ENCODE measurements around the gene ZNF618. TPM values are rescaled to one million over a fixed set of nuclear protein-coding genes. Genes with fewer than 3 reads are reported as not detected.
A peak's percentile ranks its signal among the peaks of the same experiment; 100 is the strongest.

ZNF618 gene
- total RNA-seq, 1 donor from 2014 or later, result 0.19 TPM

DNA sequence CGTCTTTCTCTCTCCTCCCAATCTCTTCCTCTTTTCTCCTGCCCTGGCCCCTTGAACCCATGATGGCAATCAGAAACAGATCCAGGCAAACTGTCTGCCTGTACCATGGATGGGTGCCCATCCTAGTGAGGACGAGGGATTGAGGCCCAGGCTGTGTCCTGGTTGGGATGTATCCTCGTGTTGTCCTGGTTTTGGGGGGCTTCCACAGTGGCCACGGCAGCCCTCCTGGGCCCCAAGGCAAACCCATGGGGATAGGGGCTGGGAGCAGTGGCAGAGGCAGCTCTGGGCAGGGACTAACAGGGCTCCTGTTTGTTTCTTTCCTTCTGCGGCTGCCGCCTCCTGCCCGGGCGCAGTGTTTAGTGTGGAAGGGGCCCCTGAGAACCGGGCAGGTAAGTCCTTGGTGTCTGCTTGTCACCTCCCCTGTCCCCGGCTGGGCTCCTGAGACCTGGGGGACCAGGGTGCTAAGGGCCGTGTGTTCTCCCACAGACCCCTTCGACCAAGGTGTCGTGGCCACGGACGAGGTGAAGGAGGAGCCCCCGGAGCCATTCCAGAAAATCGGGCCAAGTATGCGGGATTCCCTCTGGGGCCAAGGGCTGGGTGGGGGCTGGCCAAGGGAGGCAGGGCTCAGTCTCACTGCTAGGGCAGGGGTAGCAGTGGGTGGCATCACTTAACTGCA lies 132.0 kb downstream of the ZNF618 start:
- H3K27me3 Mint-ChIP-seq, result no peaks in the 10 kb centered on the region
- H3K27ac Mint-ChIP-seq, result no peak overlapping the region

DNA sequence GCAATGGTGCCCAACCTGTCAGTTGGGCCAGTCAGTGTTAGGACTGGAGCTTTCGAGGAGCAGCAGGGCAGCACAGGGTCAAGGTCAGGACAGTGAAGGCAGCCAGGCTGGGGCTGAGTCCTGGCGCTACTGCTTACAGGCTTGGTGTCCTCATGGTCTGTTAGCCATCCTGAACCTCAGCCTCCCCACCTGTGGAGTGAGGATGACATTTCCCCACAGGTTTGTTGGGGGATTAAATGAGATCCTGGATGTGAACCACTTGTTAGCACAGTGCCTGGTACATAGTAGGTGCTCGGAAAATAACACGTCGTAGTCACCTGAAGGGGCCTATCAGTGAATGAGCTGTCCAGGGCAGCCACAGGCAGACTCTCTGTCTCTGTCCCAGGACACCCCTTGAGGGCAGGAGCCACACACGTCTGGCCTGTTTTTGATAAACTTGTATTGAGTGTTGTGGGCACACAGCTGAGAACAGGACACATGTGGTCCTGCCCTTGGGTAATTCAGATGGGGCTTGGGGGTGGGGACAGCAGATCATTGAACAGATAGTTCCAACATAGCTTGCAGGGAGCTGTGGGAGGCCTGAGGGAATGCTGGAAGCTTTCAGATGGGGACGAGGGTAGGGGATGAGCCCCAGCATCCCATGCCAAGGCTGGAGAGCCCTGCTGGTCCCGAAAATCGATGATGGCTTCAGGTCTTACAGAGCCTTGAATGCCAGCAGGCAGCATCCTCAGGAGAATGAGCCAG lies 132.7 kb downstream of the ZNF618 start:
- Mint-ChIP-seq H3K4me3 (no peak overlapping the region), H3K4me1 (no peaks in the 10 kb centered on the region), H3K36me3 (ENCODE audit: low read depth) (no peaks in the 10 kb centered on the region), H3K27me3 (no peaks in the 10 kb centered on the region), H3K27ac (no peak overlapping the region), H3K9me3 (no peaks in the 10 kb centered on the region)
- no peak for DNase-seq
- intact Hi-C loops (cut with micrococcal nuclease), result no loop called here

More for the DNA sequence above, 132.0 kb downstream of the ZNF618 start:
- intact Hi-C loops (cut with micrococcal nuclease), result no loop called here
- H3K4me1 Mint-ChIP-seq, result no peaks in the 10 kb centered on the region
- H3K36me3 Mint-ChIP-seq (ENCODE audit: low read depth), result no peaks in the 10 kb centered on the region
- DNase-seq, result no peak
- no peaks in the 10 kb centered on the region for H3K9me3 Mint-ChIP-seq
- H3K4me3 Mint-ChIP-seq, result no peak overlapping the region

DNA sequence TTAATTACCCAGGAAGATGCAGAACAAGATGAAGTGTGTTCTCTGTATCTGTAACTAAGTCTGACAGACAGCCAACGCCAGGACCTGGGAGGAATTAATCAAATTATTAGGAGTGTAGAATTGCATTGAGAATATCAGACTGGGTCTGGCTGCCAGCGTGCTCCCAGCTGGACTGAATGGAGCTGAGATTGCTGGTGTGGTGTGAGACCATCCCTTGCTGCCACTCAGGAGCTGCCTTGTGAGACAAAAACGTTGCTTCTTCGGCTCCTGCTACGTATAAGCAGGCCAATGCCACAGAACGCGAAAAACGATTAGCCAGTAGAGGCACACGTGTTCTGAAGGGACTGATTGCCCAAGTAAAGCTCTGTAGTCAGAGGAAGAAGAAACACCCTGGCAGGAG lies 135.2 kb downstream of the ZNF618 start:
- H3K36me3 Mint-ChIP-seq (ENCODE audit: low read depth), result no peaks in the 10 kb centered on the region
- H3K9me3 Mint-ChIP-seq, result no peaks in the 10 kb centered on the region
- no peak overlapping the region for H3K4me3 Mint-ChIP-seq
- no peak overlapping the region for H3K27ac Mint-ChIP-seq
- H3K4me1 Mint-ChIP-seq, result no peaks in the 10 kb centered on the region
- no peaks in the 10 kb centered on the region for H3K27me3 Mint-ChIP-seq
- no peak for DNase-seq
- intact Hi-C loops (cut with micrococcal nuclease), result no loop called here

DNA sequence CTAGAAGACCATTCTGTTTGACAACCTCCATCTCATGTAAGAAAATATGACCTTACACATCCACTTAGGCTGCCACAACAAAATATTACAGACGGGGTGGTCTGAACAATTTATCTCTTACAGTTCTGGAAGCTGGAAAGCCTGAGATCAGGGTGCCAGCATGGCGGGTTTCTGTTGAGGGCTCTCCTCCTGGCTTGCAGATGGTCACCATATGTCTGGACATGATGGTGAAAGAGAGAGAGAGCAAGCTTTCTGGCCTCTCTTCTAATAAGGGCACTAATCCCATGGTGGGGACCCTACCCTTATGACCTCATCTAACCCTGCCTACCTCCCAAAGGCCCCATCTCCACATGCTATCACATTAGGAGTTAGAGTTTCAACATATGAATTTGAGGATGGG lies 136.0 kb downstream of the ZNF618 start:
- DNase-seq, result no peak
- Mint-ChIP-seq H3K4me1 (no peaks in the 10 kb centered on the region), H3K36me3 (ENCODE audit: low read depth) (no peaks in the 10 kb centered on the region), H3K4me3 (no peak overlapping the region), H3K9me3 (no peaks in the 10 kb centered on the region), H3K27ac (no peak overlapping the region), H3K27me3 (no peaks in the 10 kb centered on the region)
- intact Hi-C loops (cut with micrococcal nuclease), result no loop called here

DNA sequence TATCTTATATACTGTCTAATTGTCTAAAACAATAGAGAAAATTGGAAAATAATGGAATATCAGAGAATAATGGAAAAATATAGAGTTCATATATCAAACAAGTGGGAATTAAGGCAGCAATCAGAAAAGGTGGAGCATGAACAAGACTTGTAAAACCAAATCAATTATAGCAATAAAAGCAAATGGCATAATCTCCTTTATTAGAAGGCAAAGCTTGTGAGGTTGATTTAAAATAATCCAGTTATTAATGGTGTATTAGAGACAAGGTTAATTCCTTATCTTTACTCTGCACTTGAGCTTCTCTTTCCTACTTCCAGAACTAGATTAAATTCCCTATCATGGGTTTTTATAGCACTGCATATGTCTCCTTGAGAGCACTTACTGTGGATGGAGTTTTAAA lies 137.9 kb downstream of the ZNF618 start:
- DNase-seq, result no peak
- H3K27me3 Mint-ChIP-seq, result no peaks in the 10 kb centered on the region
- H3K4me1 Mint-ChIP-seq, result no peaks in the 10 kb centered on the region
- intact Hi-C loops (cut with micrococcal nuclease), result no loop called here
- H3K9me3 Mint-ChIP-seq, result no peaks in the 10 kb centered on the region
- H3K4me3 Mint-ChIP-seq, result no peak overlapping the region
- no peaks in the 10 kb centered on the region for H3K36me3 Mint-ChIP-seq (ENCODE audit: low read depth)
- H3K27ac Mint-ChIP-seq, result no peak overlapping the region

DNA sequence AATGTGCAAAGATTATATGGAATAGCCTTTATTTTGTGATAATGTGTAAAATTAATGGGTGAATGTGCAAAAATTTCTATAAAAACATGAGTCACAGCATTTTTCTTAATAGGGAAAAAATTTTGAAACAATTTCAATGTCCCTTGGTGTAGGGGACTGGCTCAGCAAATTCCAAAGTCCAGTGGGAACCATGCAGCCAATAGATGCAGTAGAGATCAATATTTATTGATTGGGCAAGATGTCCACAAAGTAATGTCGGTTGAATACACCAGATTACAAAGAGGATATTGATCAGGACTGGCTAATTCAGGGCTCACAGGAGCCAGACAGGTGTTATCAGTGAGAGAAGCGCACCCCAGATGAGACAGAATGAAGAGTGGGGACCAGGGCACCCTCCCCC lies 139.5 kb downstream of the ZNF618 start:
- Mint-ChIP-seq H3K9me3 (no peaks in the 10 kb centered on the region), H3K4me1 (no peaks in the 10 kb centered on the region), H3K27ac (no peak overlapping the region), H3K36me3 (ENCODE audit: low read depth) (no peaks in the 10 kb centered on the region), H3K27me3 (no peaks in the 10 kb centered on the region), H3K4me3 (no peak overlapping the region)
- no peak for DNase-seq
- intact Hi-C loops (cut with micrococcal nuclease), result no loop called here

DNA sequence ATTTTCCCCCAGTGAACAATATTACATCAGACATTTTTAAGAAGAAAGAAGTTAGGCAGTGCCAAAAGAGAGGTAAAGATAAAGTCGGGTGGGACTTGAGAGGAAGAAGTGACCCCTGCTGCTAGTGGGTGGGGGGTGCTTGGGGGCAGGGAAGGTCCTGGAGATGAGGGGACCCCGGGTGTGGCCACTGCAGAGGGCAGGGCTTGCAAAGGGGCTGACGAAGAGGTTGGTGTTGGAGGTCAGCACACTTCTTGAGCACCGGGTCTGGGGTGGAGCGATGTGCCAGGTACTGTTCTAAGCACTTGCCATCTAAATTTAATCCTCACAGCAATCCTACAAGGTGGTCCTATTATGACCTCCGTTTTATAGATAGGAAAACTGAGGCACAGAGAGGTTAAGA lies 140.0 kb downstream of the ZNF618 start:
- H3K27ac Mint-ChIP-seq, result no peak overlapping the region
- intact Hi-C loops (cut with micrococcal nuclease), result no loop called here
- H3K27me3 Mint-ChIP-seq, result no peaks in the 10 kb centered on the region
- H3K9me3 Mint-ChIP-seq, result no peaks in the 10 kb centered on the region
- no peaks in the 10 kb centered on the region for H3K36me3 Mint-ChIP-seq (ENCODE audit: low read depth)
- no peak for DNase-seq
- H3K4me3 Mint-ChIP-seq, result no peak overlapping the region
- H3K4me1 Mint-ChIP-seq, result no peaks in the 10 kb centered on the region

DNA sequence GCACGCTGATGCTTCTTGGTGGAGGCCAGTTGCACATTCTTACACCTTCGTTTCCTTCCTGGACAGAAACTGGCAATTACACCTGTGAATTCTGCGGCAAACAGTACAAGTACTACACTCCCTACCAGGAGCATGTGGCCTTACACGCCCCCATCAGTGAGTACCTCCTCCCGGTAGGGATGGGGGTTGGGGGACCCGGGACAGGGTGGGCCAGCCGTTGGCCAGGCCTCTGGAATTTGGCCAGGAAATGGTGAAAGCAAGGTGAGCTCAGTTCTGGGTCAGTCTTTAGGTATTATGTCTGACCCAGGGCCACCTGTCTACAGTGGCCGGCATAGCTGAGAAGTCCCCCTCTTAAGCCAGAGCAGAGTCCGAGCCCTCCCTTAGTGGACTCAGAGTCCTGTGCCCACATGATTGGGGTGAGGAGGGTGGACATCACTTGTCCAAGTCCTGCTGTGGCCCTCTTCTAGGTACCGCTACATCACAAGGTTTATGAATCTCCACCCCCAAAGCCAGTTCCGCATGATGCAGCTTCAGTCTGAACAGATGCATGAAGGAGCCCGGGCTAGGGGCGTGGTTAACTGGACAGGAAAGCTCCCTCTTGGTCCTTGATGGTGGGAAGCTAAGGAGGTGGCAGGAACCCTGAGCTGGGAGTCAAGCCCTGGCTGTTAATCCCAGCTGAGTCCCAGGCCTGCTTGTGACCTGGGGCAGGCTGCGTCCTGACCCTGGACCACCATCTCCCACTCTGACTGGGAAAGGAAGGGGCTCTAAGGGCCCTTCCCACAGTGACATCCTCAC lies 140.7 kb downstream of the ZNF618 start:
- no peaks in the 10 kb centered on the region for H3K9me3 Mint-ChIP-seq
- no peaks in the 10 kb centered on the region for H3K27me3 Mint-ChIP-seq
- no peak overlapping the region for H3K4me3 Mint-ChIP-seq
- H3K36me3 Mint-ChIP-seq (ENCODE audit: low read depth), result no peaks in the 10 kb centered on the region
- no peak overlapping the region for H3K27ac Mint-ChIP-seq
- no peaks in the 10 kb centered on the region for H3K4me1 Mint-ChIP-seq
- intact Hi-C loops (cut with micrococcal nuclease), result no loop called here
- DNase-seq, result peak; percentile 51

DNA sequence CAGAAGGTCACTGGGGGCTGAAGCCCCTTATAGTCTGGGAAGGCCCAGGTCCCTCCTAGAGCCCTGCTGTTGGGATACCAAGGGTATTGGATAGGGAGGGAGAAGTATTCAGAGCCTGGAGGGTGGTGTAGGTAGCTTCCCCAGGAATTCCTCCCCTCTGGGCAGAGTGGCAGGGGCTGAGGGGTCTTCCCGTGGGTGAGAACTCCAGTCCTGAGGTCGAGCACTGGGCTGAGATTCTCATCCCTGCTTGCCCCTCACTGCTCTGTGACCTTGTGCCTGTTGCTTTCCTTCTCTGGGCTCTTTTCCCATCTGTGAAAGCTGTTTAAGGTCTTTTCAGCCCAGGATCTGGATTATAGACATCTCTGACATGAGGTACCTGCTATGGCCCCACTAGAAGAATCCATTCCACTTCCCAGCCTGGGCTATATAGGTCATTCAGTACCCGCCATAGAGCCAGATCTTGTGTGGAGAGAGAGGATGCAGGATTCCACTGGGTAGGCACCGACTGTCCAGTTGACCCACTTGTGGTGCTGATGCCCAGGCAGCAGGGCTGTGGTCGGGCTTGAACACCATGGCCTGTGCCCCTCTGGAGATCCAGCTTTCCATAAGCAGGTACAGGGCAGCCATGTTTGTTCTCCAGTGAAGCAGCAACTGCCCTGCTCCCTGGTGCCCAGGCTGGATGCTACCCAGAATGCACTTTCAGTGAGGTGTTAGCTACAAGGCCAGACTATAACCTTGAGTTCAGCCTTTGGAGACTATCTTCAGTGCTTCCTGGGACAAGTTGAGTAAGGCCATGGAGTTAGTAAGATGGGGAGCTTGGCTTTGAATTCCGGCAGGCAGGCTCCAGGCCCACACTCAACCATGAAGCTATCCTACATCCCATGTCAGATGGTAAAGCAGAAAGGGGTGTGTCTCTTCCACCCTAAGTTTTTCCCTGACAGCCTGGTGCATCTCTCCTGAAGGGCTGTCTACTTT lies 141.9 kb downstream of the ZNF618 start:
- Mint-ChIP-seq H3K36me3 (ENCODE audit: low read depth) (no peaks in the 10 kb centered on the region), H3K27me3 (peaks cover 2% of the 10 kb centered on the region), H3K9me3 (no peaks in the 10 kb centered on the region), H3K27ac (no peak overlapping the region), H3K4me1 (no peaks in the 10 kb centered on the region), H3K4me3 (no peak overlapping the region)
- DNase-seq, result peak; percentile 49
- intact Hi-C loops (cut with micrococcal nuclease), result no loop called here

DNA sequence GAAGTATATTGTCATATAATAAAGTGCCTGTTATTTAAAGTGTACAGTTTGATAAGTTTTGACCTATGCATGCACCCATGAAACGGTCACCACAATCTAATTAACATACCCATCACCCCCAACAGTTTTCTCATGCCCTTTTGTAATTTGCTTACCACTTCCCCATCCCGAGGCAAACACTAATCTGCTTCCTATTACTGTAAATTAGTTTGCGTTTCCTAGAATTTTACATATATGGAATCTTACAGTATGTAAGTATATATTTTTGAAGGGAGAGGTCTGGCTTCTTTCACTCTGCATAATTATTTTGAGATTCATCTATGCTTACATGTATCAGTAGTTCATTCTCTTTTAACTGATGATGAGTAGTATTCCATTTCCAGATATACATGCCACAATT lies 145.5 kb downstream of the ZNF618 start:
- H3K27me3 Mint-ChIP-seq, result peaks cover 2% of the 10 kb centered on the region
- intact Hi-C loops (cut with micrococcal nuclease), result no loop called here
- DNase-seq, result no peak
- no peak overlapping the region for H3K27ac Mint-ChIP-seq
- no peaks in the 10 kb centered on the region for H3K4me1 Mint-ChIP-seq
- peaks cover 11% of the 10 kb centered on the region for H3K9me3 Mint-ChIP-seq
- no peaks in the 10 kb centered on the region for H3K36me3 Mint-ChIP-seq (ENCODE audit: low read depth)
- no peak overlapping the region for H3K4me3 Mint-ChIP-seq

DNA sequence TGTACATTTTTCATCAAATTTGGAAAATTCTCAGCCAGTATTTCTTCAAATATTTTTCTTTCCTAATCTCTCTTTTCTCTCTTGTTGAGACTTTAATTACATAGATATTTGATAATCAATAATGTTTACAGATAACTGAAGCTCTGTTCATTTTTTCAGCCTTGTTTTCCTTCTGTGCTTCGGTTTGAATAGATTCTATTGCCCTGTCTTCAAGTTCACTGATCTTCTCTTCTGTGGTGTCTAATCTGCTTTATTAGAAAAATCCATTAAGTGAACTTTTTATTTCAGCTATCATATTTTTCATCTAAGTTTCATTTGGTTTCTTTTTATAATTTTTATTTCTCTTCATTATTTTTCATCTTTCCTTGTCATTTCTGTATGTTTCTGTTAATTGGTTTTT lies 147.9 kb downstream of the ZNF618 start:
- intact Hi-C loops (cut with micrococcal nuclease), result no loop called here
- Mint-ChIP-seq H3K4me1 (no peaks in the 10 kb centered on the region), H3K27ac (no peak overlapping the region), H3K4me3 (no peak overlapping the region), H3K27me3 (peaks cover 2% of the 10 kb centered on the region), H3K9me3 (peaks cover 11% of the 10 kb centered on the region), H3K36me3 (ENCODE audit: low read depth) (no peaks in the 10 kb centered on the region)
- no peak for DNase-seq

DNA sequence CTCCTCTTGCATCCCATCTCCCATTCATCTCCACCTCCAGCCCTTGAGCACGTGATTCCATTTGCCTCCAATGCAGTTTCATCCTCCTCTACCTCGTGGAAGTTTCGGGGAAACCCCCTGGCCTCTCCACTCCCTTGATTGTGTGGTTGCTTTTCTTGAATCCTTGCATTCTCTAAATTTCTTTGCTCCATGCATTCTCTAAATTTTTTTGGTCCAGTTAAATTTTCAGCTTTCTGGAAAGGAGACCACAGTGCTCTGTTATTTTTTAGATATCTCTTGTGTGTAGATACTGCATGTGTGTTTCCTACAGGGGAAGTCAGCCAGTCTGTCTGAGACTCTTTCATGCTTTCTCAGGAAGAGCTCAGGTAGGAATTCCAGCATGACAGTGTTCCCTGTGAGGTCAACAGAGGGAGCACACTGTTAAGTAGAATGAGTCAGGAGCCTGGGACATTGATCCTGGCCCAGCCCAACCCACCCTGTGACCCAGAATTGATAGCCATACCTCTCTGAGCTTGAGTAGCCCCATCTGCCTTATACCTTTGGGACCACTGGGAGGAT lies 149.2 kb downstream of the ZNF618 start:
- Mint-ChIP-seq H3K9me3 (peaks cover 11% of the 10 kb centered on the region), H3K27me3 (peaks cover 2% of the 10 kb centered on the region), H3K4me1 (no peaks in the 10 kb centered on the region), H3K4me3 (no peak overlapping the region), H3K27ac (no peak overlapping the region), H3K36me3 (ENCODE audit: low read depth) (no peaks in the 10 kb centered on the region)
- DNase-seq, result no peak
- intact Hi-C loops (cut with micrococcal nuclease), result no loop called here

DNA sequence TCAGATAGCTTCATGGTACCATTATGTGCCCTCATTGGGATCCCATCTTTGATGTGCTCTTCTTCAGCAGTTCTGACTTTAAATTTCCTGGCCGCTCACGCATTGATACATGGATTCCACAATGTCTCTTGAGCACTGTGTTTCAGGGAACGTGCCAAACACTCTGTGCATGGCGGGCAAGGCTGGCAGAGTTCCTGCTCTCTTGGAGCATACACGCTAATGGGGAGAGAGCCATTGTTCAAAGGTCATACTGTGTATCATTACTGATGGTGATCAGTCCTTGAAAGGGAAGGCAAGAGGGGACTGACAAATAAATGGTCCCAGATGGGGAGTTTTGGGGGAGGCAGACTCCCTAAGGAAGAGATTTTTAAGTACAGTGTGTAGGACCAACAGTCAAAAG lies 149.7 kb downstream of the ZNF618 start:
- H3K4me1 Mint-ChIP-seq, result no peaks in the 10 kb centered on the region
- H3K9me3 Mint-ChIP-seq, result peaks cover 11% of the 10 kb centered on the region
- peaks cover 2% of the 10 kb centered on the region for H3K27me3 Mint-ChIP-seq
- no peak overlapping the region for H3K4me3 Mint-ChIP-seq
- intact Hi-C loops (cut with micrococcal nuclease), result no loop called here
- DNase-seq, result no peak
- no peak overlapping the region for H3K27ac Mint-ChIP-seq
- H3K36me3 Mint-ChIP-seq (ENCODE audit: low read depth), result no peaks in the 10 kb centered on the region

Measured in activated CD4-positive, alpha-beta T cell treated with anti-CD3 and anti-CD28 coated beads, Interleukin-2, amount 10 ng/mL, durations not matched to agents 24 days and 14 days (primary cell).